GM19438 (cell line): ENCODE results near the gene SSC5D.

ENCODE experiments used
- ATAC-seq: cut with Tn5 transposase; IDR thresholded peaks from one replicate; pipeline ENCODE4 v1.9.1; 2021; ENCODE audit warnings: low read depth; ENCODE audit not compliant: unreplicated experiment

SSC5D gene

GRCh38 chr19:55535173-55535964 is 47.1 kb downstream of the SSC5D start:
- no peak for ATAC-seq

DNA sequence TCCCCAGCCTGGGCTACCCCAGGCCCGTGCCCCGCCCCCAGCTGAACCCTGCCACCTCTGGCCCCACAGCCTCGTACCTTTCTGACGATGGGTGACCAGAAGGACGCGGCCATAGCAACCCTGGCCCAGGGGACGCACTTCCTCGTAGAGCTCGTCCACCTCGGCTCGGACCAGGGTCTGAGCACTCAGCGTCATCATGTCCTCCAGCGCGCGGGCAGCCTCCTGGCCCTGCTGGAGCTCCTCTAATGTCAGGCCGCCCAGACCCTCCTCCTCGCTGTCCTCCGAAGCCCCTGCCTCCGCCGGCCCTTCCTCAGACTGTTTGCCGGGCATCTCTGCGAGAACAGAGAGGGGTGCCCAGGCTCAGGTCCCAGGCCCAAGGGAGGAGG is 47.7 kb downstream of the SSC5D start:
- ATAC-seq = no peak

- ATAC-seq = no peak
Observed at GRCh38 chr19:55536366-55536765, 48.1 kb downstream of the SSC5D start.

DNA sequence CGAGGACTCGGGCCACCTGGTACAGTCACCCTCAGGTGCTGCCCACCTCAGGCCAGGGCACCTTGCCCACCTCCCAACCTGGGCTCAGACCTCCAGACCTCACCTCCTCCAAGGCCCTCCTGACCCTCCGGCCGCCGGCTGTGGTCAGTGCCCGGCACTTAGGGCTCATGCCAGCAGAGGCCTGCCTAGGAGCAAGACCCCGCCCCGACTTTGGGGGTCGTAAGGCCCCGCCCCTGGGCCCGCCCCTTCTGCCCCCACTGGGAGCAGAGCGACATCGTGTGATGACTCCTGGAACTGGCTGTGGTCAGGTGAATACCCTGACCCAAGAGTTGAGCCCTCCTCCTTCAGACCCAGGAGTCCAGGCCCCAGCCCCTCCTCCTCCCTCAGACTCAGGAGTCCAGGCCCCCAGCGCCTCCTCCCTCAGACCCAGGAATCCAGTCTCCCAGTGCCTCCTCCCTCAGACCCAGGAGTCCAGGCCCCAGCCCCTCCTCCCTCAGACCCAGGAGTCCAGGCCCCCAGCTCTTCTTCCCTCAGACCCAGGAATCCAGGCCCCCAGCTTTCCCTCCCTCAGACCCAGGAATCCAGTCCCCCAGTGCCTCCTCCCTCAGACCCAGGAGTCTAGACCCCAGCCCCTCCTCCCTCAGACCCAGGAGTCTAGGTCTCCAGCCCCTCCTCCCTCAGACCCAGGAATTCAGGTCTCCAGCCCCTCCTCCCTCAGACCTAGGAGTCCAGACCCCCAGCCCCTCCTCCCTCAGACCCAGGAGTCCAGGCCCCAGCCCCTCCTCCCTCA is 48.9 kb downstream of the SSC5D start, which contains the start of gene SBK2:
Gene SBK2 (minus strand): TSS at position 183 of the 790 bp plus-strand sequence. CDS start 839 bp downstream, outside the sequence.
- no peak for ATAC-seq

DNA sequence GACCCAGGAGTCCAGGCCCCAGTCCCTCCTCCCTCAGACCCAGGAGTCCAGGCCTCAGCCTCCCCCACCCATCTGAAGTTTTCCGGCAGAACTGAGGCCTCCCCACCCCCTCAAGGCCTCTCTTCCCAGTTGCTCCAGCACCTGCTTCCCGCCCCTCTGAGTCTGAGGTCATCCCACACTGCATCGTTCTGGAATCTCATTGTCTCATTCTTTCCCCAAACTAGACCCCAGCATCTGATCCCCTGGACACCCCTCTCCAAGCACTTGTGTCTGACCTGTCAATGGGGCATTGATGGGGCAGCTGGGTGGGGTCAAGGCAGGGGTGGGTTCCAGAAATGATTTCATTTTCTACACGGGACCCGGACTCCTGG is 49.5 kb downstream of the SSC5D start:
- ATAC-seq = no peak

GRCh38 chr19:55538132-55538531 is 49.9 kb downstream of the SSC5D start:
- no peak for ATAC-seq

DNA sequence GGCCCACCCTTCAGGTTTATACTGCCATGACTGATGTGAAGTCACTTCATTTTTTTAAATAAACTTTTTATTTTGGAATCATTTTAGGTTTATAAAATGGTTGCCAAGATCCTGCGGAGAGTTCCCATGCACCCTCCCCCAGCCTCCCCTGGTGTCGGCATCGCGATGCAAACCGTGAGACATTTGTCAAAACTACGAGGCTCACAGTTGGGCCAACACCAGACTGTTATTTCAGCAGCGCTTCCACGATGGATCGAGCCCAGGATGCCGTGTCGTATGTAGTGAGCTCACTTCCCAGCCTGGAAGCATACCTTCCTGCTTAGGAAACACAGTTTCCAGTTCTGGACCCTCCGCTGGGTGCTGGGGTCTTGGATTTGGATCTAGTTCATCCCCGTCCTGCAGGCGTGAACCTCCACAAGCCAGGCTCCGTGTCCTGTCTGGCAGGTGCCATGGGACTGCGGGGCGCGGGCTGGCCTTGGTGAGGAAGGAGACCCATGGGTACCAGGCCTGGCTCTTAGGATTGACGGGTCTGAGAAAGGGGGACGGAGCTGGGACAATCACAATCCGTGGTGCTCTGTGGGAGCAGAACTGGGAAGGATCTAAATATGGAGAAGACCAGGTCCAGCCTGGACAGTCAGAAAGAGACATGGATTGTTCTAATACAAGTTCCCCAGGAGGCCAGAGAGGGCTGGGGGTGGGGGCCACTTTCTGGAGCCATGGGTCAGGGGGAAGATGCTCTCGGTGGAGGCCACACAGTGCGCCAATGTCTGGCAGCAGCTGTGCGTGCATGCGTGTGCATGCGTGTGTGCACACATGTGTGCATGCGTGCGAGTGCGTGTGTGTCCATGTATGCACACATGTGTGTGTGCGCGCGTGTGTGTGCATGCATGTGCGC is 51.1 kb downstream of the SSC5D start:
- no peak for ATAC-seq

DNA sequence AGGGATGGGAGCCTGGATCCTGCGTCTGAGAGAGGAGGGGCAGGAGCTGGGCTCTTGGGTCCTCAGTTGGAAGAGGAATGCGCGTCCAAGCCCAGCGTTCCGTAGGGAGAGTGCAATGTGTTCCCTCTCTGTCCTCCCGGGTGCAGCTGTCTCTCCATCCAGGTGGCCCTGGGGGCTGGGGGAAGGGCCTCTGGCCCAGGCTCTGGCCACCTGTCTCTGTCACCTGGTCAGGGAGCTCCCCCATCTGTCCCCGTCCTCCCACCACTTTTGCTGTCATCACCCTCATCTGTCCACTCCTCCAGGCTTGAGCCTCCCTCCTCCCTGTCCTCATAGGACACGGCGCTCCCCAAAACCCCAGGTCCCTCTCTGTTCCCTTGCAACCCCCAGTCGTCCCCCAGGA is 52.4 kb downstream of the SSC5D start:
- ATAC-seq = no peak

- ATAC-seq = no peak
Observed at GRCh38 chr19:55541091-55541490, 52.9 kb downstream of the SSC5D start.

DNA sequence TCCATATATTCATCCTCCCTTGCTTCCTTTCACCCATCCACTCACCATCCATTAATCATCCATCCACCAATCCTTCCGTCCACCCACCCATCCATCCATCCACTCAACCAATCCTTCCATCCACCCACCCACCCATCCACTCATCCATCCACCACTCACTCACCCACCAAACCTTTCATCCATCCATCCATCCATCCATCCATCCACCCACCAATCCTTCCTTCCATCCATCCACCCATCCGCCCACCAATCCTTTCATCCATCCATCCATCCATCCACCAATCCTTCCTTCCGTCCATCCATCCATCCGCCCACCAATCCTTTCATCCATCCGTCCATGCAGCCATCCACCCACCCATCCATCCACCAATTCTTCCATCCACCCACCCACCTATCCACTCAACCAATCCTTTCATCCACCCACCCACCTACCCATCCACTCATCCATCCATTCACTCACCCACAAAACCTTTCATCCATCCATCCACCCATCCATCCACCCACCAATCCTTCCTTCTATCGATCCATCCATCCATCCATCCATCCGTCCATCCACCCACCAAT is 54.1 kb downstream of the SSC5D start:
- no peak for ATAC-seq

- ATAC-seq = no peak
Observed at GRCh38 chr19:55543567-55543966, 55.3 kb downstream of the SSC5D start.

- no peak for ATAC-seq
Observed at GRCh38 chr19:55544014-55544413, 55.8 kb downstream of the SSC5D start.

GRCh38 chr19:55544776-55545439 is 56.7 kb downstream of the SSC5D start:
- no peak for ATAC-seq

GRCh38 chr19:55545443-55545842 is 57.2 kb downstream of the SSC5D start, which contains the start of gene SBK3:
Gene SBK3, minus strand, starts transcription at chr19:55545543. Its CDS starts 0 bp downstream, at chr19:55545543.
- ATAC-seq = no peak

- ATAC-seq = no peak
Observed at GRCh38 chr19:55546011-55546410, 57.8 kb downstream of the SSC5D start.

- no peak for ATAC-seq
Observed at GRCh38 chr19:55546822-55547614, 58.8 kb downstream of the SSC5D start.

DNA sequence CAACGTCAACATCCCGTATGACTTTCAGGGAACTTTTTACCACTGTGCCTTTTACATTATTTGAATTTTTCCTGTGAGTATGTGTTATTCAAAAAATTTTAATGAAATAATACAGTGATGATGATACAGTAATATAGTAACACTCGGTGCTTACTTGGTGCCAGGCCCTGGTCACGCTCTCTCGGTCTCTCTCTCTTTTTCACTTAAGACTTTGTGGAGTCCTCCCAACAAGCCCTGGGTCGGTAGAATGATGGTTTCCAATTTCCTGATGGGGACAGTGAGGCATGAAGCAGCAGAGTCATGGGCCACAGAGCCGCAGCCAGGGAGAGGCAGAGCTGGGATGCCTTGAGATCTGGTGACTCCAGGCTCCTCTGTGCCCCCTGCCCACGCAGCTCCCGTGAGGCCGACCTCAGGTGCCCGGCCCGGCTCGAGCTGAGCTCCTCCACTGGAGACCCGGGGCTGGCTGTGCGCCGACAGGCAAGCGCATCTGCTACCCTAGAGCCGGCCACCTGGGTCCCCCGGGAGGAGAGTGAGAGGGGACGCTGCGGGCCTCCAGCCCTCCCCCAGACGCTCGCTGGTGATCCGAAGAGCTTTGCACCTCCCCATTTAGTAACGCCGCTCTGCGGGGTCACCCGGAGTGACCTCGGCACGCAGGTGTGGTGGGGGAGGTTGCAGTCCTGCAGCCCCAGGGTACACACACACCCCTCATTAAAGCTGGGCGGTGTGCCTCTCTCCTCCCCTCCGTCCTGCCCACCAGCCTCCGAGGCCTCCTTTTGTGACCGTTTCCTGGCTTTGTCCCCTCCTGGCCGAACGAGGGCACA is 61.5 kb downstream of the SSC5D start:
- ATAC-seq = no peak

DNA sequence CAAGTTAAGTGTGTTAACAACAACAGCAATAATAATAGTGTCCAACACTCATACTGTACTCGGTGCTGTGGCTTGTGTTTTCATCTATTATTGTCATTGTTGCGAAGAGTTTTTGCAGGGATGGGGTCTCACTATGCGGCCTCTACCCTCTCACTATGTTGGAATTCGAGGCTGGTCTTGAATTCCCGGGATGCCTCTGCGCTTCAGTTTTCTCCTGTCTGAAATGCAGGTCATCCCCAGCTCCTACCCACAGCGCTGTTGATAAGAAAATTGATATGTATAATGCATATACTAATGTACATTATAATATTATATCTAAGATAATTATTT is 62.0 kb downstream of the SSC5D start:
- no peak for ATAC-seq
